GM12892 (cell line): ENCODE data around the gene RIC3.

Experiments
- POLR2A ChIP-seq: IDR thresholded peaks from 2 replicates; pipeline ENCODE4 v1.6.1; 2011; ENCODE audit warnings: low read depth, low read length, control low read depth
- POLR2AphosphoS5 ChIP-seq: IDR thresholded peaks from 2 replicates; pipeline ENCODE4 v1.6.1; 2011; ENCODE audit warnings: low read depth, low read length, control low read depth

DNA sequence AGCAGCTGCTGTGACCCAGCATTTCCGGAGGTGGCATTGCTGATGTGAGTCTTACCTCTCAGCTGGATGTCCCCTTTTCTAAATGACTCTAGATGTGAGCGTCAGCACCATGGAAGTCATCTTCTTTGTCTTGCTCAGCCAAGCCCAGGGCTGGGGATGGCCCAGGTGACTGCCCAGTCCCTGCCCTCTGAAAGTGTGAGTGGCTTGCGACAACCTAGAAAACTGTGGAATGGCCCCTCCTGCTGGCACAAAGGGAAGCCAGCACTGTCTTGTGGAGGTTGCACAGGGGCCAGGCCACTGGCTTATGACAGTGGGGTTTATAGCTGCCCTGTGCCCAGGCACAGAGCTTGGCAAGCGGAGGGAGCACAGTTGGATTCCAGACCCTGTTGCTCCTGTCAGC is 81.6 kb downstream of the RIC3 start:
- TF ChIP-seq POLR2A (no peak), POLR2AphosphoS5 (no peak)
